B cell (primary cell): ENCODE data around the gene ATP9A. TPM values are rescaled to one million over a fixed set of nuclear protein-coding genes. Genes with fewer than 3 reads are reported as not detected.

Source experiments
- ATAC-seq: fragments of 200-7000 bp; cut with Tn5 transposase; one replicate; pipeline ENCODE4 v1.10.0; 2021; ENCODE audit warnings: low read depth, mild to moderate bottlenecking, moderate number of reproducible peaks, moderate library complexity
- CTCF ChIA-PET: fragments of 350-600 bp; sonication (Branson Sonifier 250); formaldehyde crosslinking; loops from one replicate; lab custom pipeline; 2021; ENCODE audit warnings: antibody characterized with exemption, inconsistent platforms; lab: Charles Lee
- POLR2A ChIA-PET: fragments of 350-600 bp; sonication (Branson Sonifier 250); formaldehyde crosslinking; loops from one replicate; lab custom pipeline; 2021; ENCODE audit warnings: antibody characterized with exemption; lab: Charles Lee
- DNase-seq: peaks from one replicate; pipeline ENCODE4 v3.0.0; 2013
- H2AFZ ChIP-seq: 2 replicates; pipeline ENCODE4 v1.6.1; 2012; ENCODE audit warnings: mild to moderate bottlenecking, low read depth, low read length; ENCODE audit not compliant: insufficient read depth, poor library complexity, severe bottlenecking
- H3K27ac ChIP-seq, 2 donors: 1 replicate in 1 of 2; 2 replicates in 1 of 2; pipeline ENCODE4 v1.5.1; 2012 to 2013; ENCODE audit warnings: low read length in 2 of 2, mild to moderate bottlenecking in 2 of 2, moderate library complexity in 1 of 2
- H3K27me3 ChIP-seq, 4 experiments: fragments of 200-600 bp in 1 of 4; sonication (generic) in 1 of 4; replicated peaks in 1 of 4; 1 replicate in 2 of 4; 2 replicates in 2 of 4; pipeline versions ENCODE4 v1.6.1 to v1.7.0; 2013 to 2016; ENCODE audit warnings: low read length in 3 of 4, mild to moderate bottlenecking in 2 of 4, mixed read lengths in 1 of 4, moderate library complexity in 1 of 4; ENCODE audit not compliant: insufficient read depth in 4 of 4, control insufficient read depth in 3 of 4; ENCODE audit errors: control extremely low read depth in 1 of 4
- H3K36me3 ChIP-seq, 2 experiments: replicated peaks in 1 of 2; 1 replicate in 1 of 2; 2 replicates in 1 of 2; pipeline versions ENCODE4 v1.6.1 to v1.7.1; 2013; ENCODE audit warnings: low read length in 1 of 2; ENCODE audit not compliant: insufficient read depth in 2 of 2, control insufficient read depth in 1 of 2; ENCODE audit errors: control extremely low read depth in 1 of 2, extremely low read depth in 1 of 2
- H3K4me1 ChIP-seq, 2 donors: fragments of 200-600 bp in 1 of 2; sonication (generic) in 1 of 2; 1 replicate in 1 of 2; 2 replicates in 1 of 2; pipeline versions ENCODE4 v1.5.1 to v1.6.1; 2013 to 2017; ENCODE audit warnings: low read length in 2 of 2; ENCODE audit not compliant: control insufficient read depth in 2 of 2, insufficient read depth in 2 of 2
- H3K4me2 ChIP-seq: replicated peaks from 2 replicates; pipeline ENCODE3; 2012; ENCODE audit warnings: mild to moderate bottlenecking, low read depth, low read length; ENCODE audit not compliant: poor library complexity, severe bottlenecking
- H3K4me3 ChIP-seq, 5 experiments: fragments of 200-600 bp in 1 of 5; sonication (generic) in 1 of 5; 1 replicate in 3 of 5; 2 replicates in 2 of 5; pipeline versions ENCODE4 v1.5.1 to v1.7.0; 2011 to 2016; ENCODE audit warnings: low read length in 4 of 5, mild to moderate bottlenecking in 4 of 5, low read depth in 2 of 5, control low read depth in 1 of 5, moderate library complexity in 1 of 5; ENCODE audit not compliant: insufficient read depth in 1 of 5; ENCODE audit errors: control extremely low read depth in 1 of 5, extremely low read depth in 1 of 5
- H3K79me2 ChIP-seq: fragments of 200-600 bp; sonication (generic); one replicate; pipeline ENCODE4 v1.6.0; 2016; ENCODE audit warnings: low read length; ENCODE audit not compliant: control insufficient read depth, insufficient read depth
- H3K9ac ChIP-seq: fragments of 200-600 bp; sonication (generic); 2 replicates; pipeline ENCODE4 v1.6.1; 2017; ENCODE audit warnings: mild to moderate bottlenecking, low read length, moderate library complexity
- H3K9me3 ChIP-seq, 3 donors: one replicate each; pipeline versions ENCODE4 v1.6.1 to v1.7.1; 2013; ENCODE audit warnings: low read length in 2 of 3; ENCODE audit not compliant: control insufficient read depth in 2 of 3, insufficient read depth in 1 of 3; ENCODE audit errors: control extremely low read depth in 1 of 3
- H4K20me1 ChIP-seq: 2 replicates; pipeline ENCODE4 v1.6.0; 2012; ENCODE audit warnings: mild to moderate bottlenecking, low read length; ENCODE audit not compliant: insufficient read depth, control insufficient read depth, poor library complexity, severe bottlenecking
- H3K27ac Mint-ChIP-seq: one replicate; pipeline ENCODE4 v1.8.0; 2021; ENCODE audit warnings: mixed read lengths
- H3K27me3 Mint-ChIP-seq: one replicate; pipeline ENCODE4 v1.8.0; 2021; ENCODE audit warnings: mixed read lengths
- H3K4me1 Mint-ChIP-seq: one replicate; pipeline ENCODE4 v1.8.0; 2021; ENCODE audit warnings: mixed read lengths
- H3K4me3 Mint-ChIP-seq: one replicate; pipeline ENCODE4 v1.8.0; 2021; ENCODE audit warnings: mixed read lengths
- H3K9me3 Mint-ChIP-seq: one replicate; pipeline ENCODE4 v1.8.0; 2022; ENCODE audit warnings: mixed read lengths; ENCODE audit not compliant: insufficient read depth
- CTCF ChIP-seq: fragments of 200-600 bp; IDR thresholded peaks from one replicate; pipeline ENCODE4 v1.8.0; 2022; ENCODE audit warnings: antibody characterized with exemption, mild to moderate bottlenecking
- EZH2 ChIP-seq: IDR thresholded peaks from 2 replicates; pipeline ENCODE4 v1.6.1; 2012; ENCODE audit warnings: borderline replicate concordance, low read depth, mild to moderate bottlenecking, moderate library complexity, low read length; ENCODE audit not compliant: insufficient read depth, poor library complexity, severe bottlenecking
- WGBS: methylation state at CpG from one replicate; pipeline ENCODE4 v1.1.5; 2013; ENCODE audit warnings: missing lambda C conversion rate; ENCODE audit not compliant: insufficient coverage; 5-methylcytosine and 5-hydroxymethylcytosine counted together
- intact Hi-C: fragments of 100-400 bp; cut with micrococcal nuclease; formaldehyde crosslinking; loops from one replicate; pipeline ENCODE4 v1.10.0; 2022
- polyA plus RNA-seq: library from polyadenylated mRNA; depleted of rRNA; stranded (reverse); fragments of >200 nt; gene quantifications from 2 replicates; pipeline ENCODE4 v1.2.3, GENCODE V29; 2012
- total RNA-seq, 2 donors: library from RNA; stranded (reverse); fragments of 120-200 nt in 1 of 2; gene quantifications; 1 replicate in 1 of 2; 2 replicates in 1 of 2; pipeline versions ENCODE4 v1.2.3 to v1.2.4, GENCODE V29; 2013 to 2022

Gene ATP9A
- total and polyA plus RNA-seq, 2 donors (not counting 1 experiment from before 2014, with no cell fraction given): 0.13 to 0.22 TPM

- Histone ChIP-seq H3K36me3 (no peaks in the 10 kb centered on the region), H3K9me3 (peaks cover 0 to 12% (median 1%) of the 10 kb centered on the region in 3 donors), H3K4me1 (no peaks in the 10 kb centered on the region), H3K27ac (no peak overlapping the region), H3K27me3 (peaks cover 0 to 2% (median 0%) of the 10 kb centered on the region in 4 experiments), H3K4me2 (no peak overlapping the region), H3K4me3 (no peak overlapping the region), H3K9ac (no peak overlapping the region), H3K79me2 (no peaks in the 10 kb centered on the region), H4K20me1 (no peaks in the 10 kb centered on the region), H2AFZ (no peak overlapping the region)
- peaks cover 3% of the 10 kb centered on the region for H3K9me3 Mint-ChIP-seq
- no peak for TF ChIP-seq EZH2
- TF ChIP-seq CTCF: no peak
- peaks cover 23% of the 10 kb centered on the region for H3K27me3 Mint-ChIP-seq
- WGBS: no CpG with 5 or more reads among the region's 1 CpG
- no peak overlapping the region for H3K4me3 Mint-ChIP-seq
- no peaks in the 10 kb centered on the region for H3K4me1 Mint-ChIP-seq
- intact Hi-C loops: no loop called here
- ChIA-PET CTCF (no interaction called here), POLR2A (no interaction called here)
- DNase-seq (no peak), ATAC-seq (no peak)
- no peak overlapping the region for H3K27ac Mint-ChIP-seq
Measured at GRCh38 chr20:51775241-51775640, 7.1 kb upstream of the ATP9A start.

- Histone ChIP-seq H3K9me3 (no peaks in the 10 kb centered on the region), H2AFZ (no peak overlapping the region), H3K27ac (no peak overlapping the region), H3K4me3 (no peak overlapping the region), H3K27me3 (peaks cover 0 to 19% (median 5%) of the 10 kb centered on the region in 4 experiments), H4K20me1 (no peaks in the 10 kb centered on the region), H3K79me2 (no peaks in the 10 kb centered on the region), H3K9ac (no peak overlapping the region), H3K4me1 (peaks cover 6 to 7% of the 10 kb centered on the region in 2 donors), H3K36me3 (no peaks in the 10 kb centered on the region), H3K4me2 (no peak overlapping the region)
- H3K4me1 Mint-ChIP-seq: peaks cover 12% of the 10 kb centered on the region
- no peak overlapping the region for H3K27ac Mint-ChIP-seq
- 96% methylated on average over 2 of the region's 4 CpGs for WGBS
- no peaks in the 10 kb centered on the region for H3K9me3 Mint-ChIP-seq
- peaks cover 46% of the 10 kb centered on the region for H3K27me3 Mint-ChIP-seq
- ChIA-PET POLR2A (no interaction called here), CTCF (no interaction called here)
- TF ChIP-seq CTCF (no peak), EZH2 (no peak)
- intact Hi-C loops: no loop called here
- no peak for ATAC-seq
- H3K4me3 Mint-ChIP-seq: no peak overlapping the region
- no peak for DNase-seq
Measured at GRCh38 chr20:51772236-51772635, 4.0 kb upstream of the ATP9A start.
